Stimulated activated CD4-positive, alpha-beta T cell treated with anti-CD3 and anti-CD28 coated beads, Interleukin-2, amount 100 ng/mL, for 24 hours (primary cell): Measurements from ENCODE around the gene DLGAP3.

ENCODE experiments used
- DNase-seq, 2 donors: peaks; one replicate each; pipeline ENCODE4 v3.0.0-alpha.2; 2020

Gene DLGAP3

DNA sequence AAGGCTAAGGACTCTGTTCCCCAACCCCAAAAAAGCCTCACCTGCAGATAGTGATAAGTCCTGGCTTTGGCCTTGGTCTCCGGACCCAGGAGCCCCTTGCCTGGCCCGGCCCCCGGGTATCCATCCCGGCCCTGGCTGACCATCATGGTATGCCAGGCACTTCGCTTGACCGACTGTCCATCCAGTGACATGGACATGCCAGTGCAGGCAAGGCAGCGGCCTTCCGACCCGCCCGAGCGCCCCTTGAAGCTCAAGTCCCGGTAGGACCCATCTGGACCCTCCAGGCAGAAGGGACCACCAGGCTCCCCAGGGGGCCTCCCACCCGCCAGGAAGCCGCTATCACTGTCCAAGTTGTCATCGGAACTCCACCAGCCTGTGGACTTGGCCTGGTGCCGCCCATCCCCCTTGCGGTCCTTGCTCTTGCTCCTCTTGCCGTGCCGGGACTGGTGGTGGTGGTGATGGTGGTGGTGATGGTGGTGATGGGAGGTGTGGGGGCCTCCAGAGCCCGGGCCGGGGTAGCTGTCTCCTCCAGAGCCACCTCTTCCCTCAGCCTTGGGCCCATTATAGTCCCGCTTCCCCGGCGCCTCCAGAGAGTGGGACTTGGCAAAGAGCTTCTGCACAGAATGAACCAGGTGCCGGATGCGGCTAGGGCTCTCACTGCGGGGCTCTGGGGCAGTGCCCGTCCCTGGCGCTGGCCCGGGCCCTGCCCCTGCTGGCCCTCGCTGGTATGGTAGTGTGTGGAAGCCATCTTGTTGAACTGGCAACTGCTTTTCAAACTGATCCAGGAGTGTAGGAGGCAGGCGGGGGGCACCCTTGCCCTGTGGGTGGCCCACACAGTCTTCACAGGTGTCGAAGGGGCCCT is 25.0 kb downstream of the DLGAP3 start:
- DNase-seq, result no peak

DNA sequence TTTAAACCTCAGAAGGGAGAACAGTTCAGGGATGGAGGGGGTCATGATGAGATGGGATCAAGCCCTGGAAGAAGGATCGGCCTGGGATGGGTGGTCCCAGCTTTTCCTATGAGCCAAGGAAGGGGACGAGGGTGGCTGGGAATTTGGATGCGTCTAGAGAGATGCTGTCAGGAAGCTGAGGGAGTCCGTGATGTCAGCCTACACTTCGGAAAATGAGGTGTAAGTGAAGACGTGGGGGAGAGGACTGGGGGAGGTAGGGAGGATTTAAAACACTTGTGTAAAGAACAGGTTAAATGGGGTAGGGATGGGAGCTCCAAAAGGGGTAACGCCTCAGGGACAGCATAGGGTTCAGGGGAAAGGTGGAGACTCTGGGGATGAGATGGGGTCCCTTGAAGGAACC is 27.5 kb downstream of the DLGAP3 start:
- no peak for DNase-seq

DNA sequence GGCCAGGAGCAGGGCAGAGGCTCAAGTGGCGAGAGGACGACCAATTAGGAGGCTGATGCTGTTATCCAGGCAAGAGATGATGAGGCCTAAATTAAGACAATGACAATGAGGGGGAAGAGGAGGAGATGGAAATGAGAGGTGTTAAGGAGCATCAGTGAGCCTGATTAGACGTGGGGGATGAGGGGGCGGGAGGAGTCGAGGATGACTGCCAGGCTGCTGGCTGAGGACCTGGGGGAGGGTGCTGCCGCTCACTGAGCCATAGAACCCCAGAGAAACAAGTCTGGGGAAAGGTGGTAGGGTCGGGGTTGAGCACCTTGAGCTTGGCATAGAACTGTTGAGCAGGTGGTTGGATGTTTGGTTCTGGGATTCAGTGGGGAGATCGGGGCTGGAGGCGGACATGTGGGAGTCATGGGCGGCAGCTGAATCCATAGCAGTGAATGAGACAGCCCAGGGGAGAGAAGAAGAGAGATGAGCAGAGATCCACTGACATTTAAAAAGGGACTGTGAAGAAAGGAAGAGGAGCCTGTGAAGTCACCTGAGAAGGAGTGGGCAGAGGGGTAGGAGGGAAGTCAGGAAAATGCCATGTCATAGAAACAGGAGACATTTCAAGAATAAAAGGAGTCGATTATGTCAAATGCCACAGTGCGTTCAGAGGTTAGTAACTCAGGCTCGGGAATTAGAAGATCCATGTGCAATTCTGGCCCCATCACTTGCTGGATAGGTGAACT is 28.5 kb downstream of the DLGAP3 start:
- DNase-seq, result no peak

DNA sequence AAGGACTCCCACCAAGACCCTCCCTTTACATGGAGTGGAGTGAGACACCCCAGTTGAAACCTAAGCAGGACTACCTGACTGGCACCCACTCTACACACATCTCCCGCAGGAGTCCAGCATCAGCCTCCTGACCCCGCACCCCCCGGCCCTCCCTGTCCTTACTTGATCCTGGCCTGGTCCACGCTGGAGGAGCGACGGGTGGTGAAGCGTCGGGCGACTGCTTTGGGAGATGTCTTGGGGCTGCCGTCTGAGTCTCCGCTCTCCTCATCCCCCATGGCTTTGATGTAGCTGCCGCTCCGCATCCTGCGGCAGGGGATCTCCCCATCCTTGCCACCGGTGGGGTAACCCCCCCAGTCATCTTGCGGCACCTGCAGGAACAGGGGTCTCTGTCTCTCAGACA is 29.5 kb downstream of the DLGAP3 start:
- DNase-seq, result no peak

DNA sequence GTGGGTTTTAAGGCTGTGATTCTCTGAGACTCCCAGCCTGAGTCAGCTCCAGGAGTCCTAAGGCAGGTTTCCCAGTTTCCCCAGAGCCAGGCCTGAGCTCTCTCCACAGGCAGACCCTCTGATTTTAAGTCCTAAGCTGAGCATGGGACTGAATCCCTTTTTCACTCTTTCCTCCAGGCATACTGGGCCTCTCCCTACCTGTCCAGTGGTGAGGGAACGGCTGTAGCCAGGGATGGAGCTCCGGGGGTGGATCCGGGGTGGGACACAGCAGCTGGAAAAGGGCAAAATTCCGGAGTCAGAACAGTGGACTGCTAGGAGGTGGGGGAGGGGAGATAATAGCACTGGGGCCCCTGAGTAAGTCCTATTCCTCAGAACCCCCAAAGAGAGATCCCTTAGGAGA is 30.0 kb downstream of the DLGAP3 start:
- no peak for DNase-seq

DNA sequence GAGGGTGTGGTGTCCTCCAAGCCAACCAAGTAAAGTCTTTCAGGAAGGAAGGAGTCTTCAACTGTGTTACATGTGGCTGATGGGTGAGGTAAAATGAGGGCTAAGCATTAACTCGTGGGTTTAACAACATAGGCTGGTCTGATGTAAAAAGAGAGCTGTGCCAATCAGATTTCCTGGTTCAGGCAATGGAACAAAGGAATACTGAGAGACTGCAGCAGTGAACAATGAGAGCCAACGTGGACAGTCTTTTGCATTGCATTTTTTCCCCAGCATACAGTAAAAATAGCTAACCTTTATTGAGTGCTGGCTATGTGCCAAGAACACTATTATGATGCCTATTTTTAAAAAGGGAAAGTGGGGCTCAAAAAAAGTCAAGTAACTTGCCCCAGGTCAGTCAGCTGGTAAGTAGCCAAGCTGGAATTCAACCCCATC is 31.1 kb downstream of the DLGAP3 start:
- no peak for DNase-seq

DNA sequence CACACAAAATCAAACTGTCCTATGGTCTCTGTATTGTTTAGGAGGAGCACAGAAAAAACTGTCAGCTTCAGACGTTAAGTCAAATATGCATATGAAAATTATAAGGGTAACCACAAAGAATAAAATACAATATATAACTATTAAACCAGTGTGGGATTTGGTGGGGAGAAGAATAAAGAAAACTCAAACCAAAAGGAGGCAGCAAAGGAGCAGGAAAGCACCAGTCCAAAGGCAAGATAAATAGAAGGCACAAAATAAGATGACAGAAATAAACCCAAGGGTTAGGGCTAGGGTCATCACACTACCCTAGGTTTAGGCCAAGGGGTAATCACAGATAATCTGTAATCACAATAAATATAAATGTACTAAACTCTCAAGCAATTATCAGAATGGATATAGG is 32.8 kb downstream of the DLGAP3 start:
- no peak for DNase-seq

DNA sequence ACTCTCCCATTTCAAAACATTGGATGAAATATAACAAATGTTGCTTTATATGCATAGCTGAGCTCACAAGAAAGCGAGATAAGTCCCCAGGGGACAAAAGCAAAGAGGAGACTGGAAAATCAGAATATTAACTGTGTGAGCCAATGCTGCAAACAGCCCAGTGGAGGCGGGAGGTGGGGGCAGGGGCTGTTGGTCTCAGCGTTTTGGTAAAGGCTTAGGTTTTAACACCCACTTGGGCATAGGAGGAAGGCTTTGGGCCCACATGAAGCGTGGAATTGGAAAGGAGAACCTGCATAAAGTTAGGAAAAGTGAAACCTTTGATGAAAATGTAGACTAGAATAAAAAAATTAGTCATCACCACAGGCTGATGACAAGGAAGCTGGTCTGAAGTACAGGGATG is 39.7 kb downstream of the DLGAP3 start:
- no peak for DNase-seq

DNA sequence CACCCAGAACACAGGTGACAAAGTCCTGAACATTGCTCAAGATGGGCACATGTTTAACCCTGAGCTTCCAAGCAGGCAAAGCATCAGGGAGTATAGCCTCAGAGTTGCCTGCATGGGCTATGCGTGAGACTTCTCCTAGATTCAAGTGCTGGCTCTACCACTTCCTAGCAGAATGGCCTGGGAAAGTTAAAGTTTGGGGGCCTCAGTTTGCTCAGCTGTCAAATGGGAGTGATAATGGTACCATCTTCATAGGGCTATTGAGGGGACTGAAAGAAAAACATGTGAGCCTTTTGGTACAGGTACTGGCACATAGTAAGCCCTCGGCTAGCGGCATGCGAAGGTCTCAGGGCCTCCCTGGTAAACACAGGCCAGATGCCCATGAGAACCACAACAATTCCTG is 41.9 kb downstream of the DLGAP3 start:
- DNase-seq, result no peak

DNA sequence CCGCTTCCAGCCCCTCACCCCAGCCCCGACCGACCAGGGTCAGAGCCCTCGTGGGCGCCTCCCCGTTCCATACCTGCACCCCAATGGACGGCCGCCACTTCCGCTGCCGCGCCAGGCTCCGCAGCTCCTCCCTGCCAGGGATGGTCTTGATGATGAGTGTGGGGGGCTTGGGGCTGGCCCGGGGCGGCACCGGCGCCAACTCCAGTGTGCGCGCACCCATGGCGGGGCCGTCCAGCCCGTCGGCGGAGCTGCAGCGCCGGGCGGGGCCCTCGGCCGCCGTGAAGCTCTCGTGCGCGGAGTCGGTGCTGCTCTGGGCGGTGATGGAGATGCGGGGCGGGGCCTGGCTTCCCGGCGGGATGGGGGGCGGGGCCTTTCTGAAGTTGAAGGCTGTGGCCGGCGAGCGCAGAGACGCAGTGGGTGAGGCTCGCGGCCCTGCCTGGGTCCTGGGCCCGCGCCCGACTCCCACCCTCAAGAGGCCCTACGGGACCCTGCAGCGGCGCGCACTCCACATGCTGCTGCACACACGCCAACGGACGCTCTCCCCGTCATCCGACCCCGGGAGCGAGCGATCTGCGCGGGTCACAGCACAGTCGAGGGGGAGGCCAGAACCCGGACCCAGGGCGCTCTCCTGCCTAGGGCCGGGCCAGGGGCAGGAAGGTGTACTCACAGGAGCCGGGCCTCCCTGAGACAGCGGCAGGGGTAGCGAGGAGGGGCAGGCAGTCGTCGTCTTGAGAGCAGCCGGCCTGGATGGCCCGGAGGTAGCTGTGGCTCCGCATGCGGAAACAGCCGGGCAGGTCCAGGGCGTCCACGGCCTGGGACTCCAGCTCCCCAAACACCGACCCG is 43.8 kb downstream of the DLGAP3 start:
- DNase-seq, result peak; percentile 67 to 83

DNA sequence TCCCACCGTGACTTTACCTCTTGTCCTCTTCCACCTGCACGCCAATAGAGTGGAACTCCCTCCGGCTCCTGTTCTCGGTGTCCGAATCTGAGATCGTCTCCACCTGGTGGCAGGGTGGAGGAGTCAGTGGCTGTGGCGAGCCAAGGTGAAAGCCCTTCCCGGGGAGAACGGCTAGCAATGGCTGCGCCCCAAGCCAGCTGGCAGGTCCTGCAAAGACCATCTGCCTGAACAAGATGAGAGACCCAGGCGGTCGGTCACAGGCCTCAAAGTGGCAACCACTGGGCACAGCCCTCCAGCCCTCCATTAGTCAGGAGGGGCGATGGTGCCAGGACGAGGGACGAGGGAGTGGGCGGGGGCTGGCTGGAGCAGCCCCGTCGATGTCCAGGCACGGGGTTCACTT is 44.5 kb downstream of the DLGAP3 start:
- DNase-seq, result no peak

DNA sequence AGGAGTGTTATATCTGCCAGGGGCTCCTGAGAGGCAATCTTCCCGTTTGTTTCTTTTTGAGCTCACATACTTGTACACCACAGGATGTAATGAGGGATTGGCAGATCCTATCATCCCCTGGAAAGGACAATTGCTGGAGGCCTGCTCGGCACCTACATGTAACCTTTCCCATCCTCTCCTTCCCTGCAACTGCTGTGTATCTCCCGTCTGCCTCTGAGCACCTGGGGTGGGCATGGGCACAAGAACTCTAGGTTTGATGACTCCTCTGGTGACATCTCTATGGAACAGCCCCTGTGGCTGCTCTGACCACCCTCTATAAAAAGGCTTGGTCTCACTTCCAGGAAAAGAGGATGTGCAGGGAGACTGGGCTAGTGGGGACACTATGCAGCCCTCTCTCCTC is 44.9 kb downstream of the DLGAP3 start:
- no peak for DNase-seq

DNA sequence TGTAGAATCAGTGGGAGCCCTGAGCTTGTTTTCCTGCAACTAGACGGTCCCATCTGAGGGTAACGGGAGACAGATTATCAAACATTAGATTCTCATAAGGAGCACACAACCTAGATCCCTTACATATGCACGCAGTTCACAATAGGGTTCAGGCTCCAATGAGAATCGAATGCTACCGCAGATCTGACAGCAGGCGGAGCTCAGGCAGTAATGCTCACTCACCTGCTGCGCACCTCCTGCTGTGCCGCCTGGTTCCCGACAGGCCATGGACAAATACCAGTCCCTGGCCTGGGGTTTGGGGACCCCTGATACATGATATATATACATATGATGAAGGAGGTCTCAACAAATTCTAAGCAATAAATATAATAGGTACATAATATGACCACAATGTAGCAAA is 50.2 kb downstream of the DLGAP3 start:
- DNase-seq, result no peak

DNA sequence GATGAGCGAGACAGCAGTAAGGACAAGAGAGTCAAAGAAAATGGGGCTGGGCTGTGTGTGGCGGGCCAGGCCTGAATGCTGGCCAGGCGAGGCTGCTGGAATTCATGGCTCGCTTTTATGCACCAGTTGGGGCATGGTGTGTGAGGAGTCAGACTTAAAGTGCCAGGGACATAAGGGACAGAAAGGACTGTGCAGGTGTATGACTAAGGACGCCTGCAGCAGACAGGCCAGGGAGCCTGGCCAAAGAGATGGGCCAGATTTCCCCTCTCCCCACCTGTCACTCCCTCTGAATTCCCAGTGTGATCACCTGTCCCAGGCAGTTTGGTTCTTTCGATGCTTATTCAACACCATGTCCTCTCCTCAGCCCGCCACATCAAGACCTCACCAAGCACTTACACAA is 53.0 kb downstream of the DLGAP3 start:
- no peak for DNase-seq

DNA sequence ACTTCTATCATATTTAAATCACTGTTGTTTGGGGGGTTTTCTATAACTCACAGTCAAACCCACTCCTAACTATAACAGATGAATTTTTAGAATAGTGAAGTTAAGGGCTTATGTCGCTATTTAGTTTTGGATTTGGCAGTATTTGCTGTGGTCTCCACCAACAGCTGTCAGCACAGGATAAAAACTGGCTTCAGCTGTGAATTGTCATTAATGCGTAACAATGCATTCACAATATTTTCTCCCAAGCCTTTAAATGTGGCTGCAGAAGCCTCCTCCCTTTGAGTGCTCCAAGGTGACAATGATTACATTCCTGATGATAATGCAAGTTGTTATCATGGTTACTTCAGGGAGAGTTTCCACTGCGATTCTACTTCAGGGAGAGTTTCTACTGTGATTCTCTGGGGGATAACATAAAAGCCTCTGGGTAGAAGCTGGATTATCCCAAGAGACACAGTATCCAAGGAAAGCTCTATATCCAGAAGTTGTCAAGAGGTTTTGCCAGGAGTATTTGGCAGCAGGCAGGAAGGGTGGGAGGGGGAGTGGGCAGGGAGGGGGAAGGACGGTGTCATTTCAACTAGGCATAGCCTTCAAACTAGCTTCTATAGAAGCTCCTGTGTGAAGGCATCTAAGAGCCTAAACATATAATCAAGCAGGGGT is 55.0 kb downstream of the DLGAP3 start:
- DNase-seq, result no peak

DNA sequence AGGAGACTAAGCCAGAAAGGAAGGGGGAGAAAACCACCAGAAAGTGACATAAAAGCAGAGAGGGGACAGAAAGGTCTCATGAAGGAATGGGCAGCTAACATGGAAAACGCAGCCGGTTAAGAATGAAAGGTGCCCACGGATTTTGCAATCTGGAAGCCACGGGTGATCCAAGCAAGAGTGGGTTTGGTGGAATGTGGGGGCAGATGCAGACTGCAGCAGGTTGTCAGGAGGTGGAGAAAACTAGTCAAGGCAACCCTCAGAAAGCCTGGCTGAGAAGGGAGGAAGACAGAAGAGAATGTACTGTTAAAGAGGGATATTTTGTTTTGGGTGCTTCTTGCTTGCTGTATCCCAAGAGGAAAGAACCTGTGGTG is 57.3 kb downstream of the DLGAP3 start:
- DNase-seq, result no peak

DNA sequence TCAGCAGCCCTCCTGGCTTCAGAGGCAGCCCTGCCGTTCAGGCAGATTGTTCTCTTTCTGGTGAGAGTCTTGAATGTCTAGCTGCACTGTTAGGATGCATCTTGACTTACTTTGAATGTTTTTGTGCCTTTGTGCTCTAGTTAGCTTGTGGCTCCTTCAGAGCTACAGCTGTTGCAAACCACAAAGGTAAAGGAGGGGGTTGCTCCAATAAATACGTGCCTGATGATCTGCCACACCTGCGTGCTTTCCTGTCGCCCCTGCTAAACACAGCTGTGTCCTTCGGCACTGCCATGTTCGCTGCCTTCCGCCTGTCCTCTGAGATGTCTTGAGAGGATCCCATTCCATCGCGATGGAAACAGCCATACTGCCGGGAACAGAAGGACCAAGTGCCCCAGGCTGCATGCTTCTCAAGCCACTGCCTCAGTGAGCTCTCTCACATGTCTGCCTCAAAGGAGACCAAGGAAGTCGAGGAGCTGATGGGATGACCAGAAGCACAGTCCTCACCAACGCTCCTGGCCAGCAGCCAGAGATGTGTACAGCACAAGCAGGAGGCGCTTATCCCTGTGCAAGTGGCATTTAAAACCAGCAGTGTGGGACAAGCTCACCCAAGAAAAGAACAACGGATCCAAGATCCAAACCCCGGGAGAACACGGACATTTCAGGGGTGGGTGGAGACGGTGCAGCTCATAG is 57.9 kb downstream of the DLGAP3 start:
- DNase-seq, result no peak

DNA sequence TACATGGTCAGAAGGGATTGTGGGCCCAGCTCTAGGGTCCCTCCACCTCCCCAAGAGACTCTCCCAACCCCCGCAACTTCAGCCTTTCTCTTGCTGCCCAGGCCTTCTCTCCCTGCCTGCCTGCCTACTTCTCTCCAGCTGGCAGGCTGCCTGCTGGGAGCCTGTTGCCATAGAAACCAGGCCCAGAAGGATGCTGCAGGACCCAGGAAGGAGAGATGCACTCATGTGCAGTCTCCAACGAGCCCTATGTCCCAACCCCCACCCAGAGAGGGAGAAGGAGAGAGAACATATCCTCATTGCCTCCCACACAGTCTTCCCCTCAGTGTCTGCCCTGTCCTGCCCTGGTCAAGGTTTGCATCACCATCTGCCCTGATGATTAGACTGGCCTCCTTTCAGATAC is 59.1 kb downstream of the DLGAP3 start:
- no peak for DNase-seq

DNA sequence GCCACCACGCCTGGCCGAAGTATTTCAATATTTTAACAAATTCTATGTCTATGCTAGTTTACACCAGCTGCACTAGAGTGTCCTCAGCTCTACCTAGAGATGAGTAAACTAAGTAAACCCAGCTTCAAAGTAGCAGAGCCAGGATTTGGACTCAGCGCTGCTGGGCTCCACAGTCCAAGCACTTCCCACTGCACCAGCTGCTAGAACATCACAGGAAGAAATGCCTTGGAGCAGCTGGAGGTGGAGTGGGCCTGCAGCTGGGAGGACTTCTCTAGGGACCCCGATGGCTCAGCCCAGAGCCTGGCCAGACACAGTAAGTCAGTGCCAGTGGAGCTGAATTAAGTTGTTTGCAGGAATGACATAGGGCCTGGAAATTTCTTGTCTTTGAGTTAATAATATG is 59.7 kb downstream of the DLGAP3 start:
- no peak for DNase-seq

DNA sequence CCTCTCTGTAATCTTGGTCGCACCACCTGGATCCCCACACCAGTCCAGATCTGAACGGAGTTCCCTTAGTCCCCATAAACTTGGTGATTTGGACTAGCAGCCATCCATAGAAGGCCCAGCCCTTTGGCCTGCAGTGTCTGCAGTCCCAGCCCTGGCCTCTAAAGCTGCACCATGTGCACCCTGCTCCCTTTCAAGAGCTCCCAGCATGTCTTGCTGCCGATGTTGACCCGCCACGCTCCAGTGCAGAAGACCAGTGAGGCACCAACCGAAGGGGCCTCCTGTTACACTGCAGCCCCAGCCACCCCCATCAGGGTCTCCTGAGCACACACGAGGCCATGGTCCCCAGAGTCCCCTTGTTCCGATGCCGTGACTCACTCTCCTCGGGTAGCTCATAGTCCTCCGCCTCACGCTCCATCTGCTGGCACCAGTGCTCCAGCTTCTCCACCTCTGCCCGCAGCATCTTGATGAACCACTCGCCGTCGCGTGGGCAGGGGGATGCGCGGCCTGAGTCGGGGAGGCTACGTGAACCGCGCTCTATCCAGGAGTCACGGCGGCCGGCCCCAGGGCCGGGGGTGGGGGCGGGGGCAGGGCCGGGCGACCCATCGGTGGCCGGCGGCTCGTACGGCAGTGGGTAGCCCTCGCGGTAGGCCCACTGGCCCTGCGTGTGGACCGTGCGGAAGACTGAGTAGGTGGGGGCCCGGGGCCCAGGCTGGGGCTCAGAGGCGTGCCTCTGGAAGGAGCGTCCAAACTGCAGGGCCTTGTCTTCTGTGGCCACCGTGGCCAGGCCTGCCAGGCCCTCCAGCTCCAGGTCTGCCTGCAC is 61.0 kb downstream of the DLGAP3 start:
- DNase-seq, result no peak

DNA sequence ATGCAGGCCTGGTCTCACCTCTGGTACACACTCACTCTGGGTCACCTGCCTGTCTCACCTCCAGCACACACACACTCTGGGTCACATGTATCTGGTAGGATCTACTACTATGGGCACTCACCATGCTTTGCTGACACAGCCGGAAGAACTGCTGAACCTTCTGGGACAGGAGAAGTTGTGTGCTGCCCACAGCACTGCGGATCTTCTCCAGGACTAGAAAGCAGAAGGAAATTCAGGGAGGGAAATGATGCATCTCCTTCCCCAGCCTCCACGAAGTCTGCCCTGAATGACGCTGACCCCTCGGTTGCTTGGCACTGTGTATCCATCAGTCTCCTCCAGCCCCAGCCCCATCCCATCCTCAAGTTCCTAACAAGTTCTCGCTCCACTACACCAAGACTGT is 62.0 kb downstream of the DLGAP3 start:
- no peak for DNase-seq

DNA sequence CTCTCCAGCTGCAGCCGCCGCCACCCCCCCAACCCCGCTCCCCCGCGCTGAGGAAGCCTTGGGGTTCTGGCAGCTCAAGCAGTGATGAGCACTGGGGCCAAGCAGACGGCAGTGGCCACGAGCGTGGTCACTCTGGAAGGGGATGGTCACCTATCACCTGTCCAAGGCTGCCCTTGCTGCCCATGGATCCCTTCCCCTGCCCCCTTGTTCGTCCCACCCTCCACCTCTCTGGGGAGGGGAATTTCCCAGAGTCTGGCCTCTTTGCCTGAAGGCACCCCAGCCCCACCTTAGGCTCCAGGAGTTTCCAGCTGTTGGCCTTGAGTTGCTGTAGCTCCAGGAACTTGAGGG is 62.7 kb downstream of the DLGAP3 start:
- DNase-seq, result no peak
